ENCODE data around the gene PRICKLE1. TPM values are rescaled to one million over a fixed set of nuclear protein-coding genes. Genes with fewer than 3 reads are reported as not detected.

The PRICKLE1 gene
- polyA plus RNA-seq, 1 donor from 2014 or later = 20.6 TPM

DNA sequence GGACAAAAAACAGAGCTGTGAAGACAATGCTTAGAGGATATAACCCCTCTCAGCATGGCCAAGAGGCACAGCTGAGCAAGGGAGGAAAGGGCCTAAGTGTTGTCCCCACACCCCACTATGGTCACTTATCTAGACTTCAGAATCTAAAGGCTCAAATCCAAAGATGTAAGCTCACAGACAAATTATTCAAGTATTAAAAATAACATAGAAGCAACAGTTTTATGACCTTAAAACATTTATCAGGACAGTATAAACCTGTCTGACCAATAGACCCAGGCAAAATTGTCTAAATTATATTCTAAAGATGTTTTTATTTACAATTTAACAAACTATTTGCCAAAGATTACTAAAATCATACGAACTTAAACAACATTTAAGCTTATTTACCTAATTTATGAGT lies 28.1 kb upstream of the PRICKLE1 start:
- Histone ChIP-seq H3F3A (ENCODE audit: insufficient read depth, low read length, poor library complexity, severe bottlenecking) (no peaks in the 10 kb centered on the region), H3K4me2 (ENCODE audit: low read length) (no peak overlapping the region), H3K9me2 (ENCODE audit: insufficient read depth, low read length) (no peaks in the 10 kb centered on the region), H4K20me1 (ENCODE audit: insufficient read depth) (no peaks in the 10 kb centered on the region), H2AFZ (ENCODE audit: low read depth, low read length) (no peak overlapping the region), H3K27ac (ENCODE audit: low read length) (no peak overlapping the region), H3K9ac (ENCODE audit: low read length) (no peak overlapping the region), H3K9me3 (ENCODE audit: low read length) (peaks cover 5% of the 10 kb centered on the region), H3K36me3 (ENCODE audit: insufficient read depth, low read length) (no peaks in the 10 kb centered on the region), H3K79me2 (replicated peaks; ENCODE audit: insufficient read depth, low read length) (no peaks in the 10 kb centered on the region), H3K4me3 (ENCODE audit: low read length) (no peak overlapping the region), H3K27me3 (ENCODE audit: insufficient read depth, low read depth, low read length) (no peaks in the 10 kb centered on the region)
- TF ChIP-seq TAF1 (IDR thresholded peaks at IDR 0.05; ENCODE audit: low read depth) = no peak
- no peak for TF ChIP-seq EP300 (conservative IDR thresholded peaks at IDR 0.05; ENCODE audit: poor library complexity, severe bottlenecking)
- no peak for TF ChIP-seq POLR2AphosphoS5 (IDR thresholded peaks at IDR 0.05)
- TF ChIP-seq, protein P1, sequence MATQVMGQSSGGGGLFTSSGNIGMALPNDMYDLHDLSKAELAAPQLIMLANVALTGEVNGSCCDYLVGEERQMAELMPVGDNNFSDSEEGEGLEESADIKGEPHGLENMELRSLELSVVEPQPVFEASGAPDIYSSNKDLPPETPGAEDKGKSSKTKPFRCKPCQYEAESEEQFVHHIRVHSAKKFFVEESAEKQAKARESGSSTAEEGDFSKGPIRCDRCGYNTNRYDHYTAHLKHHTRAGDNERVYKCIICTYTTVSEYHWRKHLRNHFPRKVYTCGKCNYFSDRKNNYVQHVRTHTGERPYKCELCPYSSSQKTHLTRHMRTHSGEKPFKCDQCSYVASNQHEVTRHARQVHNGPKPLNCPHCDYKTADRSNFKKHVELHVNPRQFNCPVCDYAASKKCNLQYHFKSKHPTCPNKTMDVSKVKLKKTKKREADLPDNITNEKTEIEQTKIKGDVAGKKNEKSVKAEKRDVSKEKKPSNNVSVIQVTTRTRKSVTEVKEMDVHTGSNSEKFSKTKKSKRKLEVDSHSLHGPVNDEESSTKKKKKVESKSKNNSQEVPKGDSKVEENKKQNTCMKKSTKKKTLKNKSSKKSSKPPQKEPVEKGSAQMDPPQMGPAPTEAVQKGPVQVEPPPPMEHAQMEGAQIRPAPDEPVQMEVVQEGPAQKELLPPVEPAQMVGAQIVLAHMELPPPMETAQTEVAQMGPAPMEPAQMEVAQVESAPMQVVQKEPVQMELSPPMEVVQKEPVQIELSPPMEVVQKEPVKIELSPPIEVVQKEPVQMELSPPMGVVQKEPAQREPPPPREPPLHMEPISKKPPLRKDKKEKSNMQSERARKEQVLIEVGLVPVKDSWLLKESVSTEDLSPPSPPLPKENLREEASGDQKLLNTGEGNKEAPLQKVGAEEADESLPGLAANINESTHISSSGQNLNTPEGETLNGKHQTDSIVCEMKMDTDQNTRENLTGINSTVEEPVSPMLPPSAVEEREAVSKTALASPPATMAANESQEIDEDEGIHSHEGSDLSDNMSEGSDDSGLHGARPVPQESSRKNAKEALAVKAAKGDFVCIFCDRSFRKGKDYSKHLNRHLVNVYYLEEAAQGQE (IDR thresholded peaks at IDR 0.05; ENCODE audit: borderline replicate concordance) = no peak
- no peak for TF ChIP-seq MXI1 (conservative IDR thresholded peaks at IDR 0.05; ENCODE audit: poor library complexity, severe bottlenecking)

DNA sequence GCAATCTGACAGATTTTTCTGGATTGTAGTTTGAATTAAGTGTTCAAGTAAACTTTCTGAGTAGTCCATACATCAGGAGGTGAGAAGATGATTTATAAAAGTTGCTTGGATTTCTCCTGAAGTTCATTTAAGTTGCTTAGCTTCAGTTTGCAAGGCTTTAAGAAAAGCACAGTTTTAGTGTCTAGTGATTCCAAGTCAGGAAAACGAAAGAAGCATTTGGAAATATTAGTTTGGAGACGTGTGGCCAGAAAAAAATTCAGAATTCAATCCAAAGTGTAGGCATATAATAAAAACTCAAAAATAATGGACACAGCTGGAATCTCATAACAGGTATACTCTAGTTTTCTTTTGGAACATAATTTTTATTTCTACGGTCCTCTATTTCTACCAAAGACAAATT lies 25.5 kb upstream of the PRICKLE1 start:
- no peak overlapping the region for H3K4me3 ChIP-seq (ENCODE audit: low read length)
- TF ChIP-seq POLR2AphosphoS5 (IDR thresholded peaks at IDR 0.05) = no peak
- no peak for TF ChIP-seq EP300 (conservative IDR thresholded peaks at IDR 0.05; ENCODE audit: poor library complexity, severe bottlenecking)
- TF ChIP-seq EZH2 (IDR thresholded peaks at IDR 0.05; ENCODE audit: borderline replicate concordance, insufficient read depth, low read length, poor library complexity, severe bottlenecking) = no peak
- TF ChIP-seq TAF1 (IDR thresholded peaks at IDR 0.05; ENCODE audit: low read depth) = no peak
- no peak for TF ChIP-seq MXI1 (conservative IDR thresholded peaks at IDR 0.05; ENCODE audit: poor library complexity, severe bottlenecking)
- TF ChIP-seq, protein P2, sequence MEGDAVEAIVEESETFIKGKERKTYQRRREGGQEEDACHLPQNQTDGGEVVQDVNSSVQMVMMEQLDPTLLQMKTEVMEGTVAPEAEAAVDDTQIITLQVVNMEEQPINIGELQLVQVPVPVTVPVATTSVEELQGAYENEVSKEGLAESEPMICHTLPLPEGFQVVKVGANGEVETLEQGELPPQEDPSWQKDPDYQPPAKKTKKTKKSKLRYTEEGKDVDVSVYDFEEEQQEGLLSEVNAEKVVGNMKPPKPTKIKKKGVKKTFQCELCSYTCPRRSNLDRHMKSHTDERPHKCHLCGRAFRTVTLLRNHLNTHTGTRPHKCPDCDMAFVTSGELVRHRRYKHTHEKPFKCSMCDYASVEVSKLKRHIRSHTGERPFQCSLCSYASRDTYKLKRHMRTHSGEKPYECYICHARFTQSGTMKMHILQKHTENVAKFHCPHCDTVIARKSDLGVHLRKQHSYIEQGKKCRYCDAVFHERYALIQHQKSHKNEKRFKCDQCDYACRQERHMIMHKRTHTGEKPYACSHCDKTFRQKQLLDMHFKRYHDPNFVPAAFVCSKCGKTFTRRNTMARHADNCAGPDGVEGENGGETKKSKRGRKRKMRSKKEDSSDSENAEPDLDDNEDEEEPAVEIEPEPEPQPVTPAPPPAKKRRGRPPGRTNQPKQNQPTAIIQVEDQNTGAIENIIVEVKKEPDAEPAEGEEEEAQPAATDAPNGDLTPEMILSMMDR (IDR thresholded peaks at IDR 0.05; ENCODE audit: poor library complexity, severe bottlenecking) = no peak
- TF ChIP-seq SMC3 (conservative IDR thresholded peaks at IDR 0.05; ENCODE audit: poor library complexity) = no peak
- TF ChIP-seq, protein P1 (IDR thresholded peaks at IDR 0.05; ENCODE audit: borderline replicate concordance) = no peak
- no peak for TF ChIP-seq RAD21 (conservative IDR thresholded peaks at IDR 0.05)
- H3K79me2 ChIP-seq (replicated peaks; ENCODE audit: insufficient read depth, low read length) = no peaks in the 10 kb centered on the region
- no peaks in the 10 kb centered on the region for H3K36me3 ChIP-seq (ENCODE audit: insufficient read depth, low read length)
- no peaks in the 10 kb centered on the region for H4K20me1 ChIP-seq (ENCODE audit: insufficient read depth)
- no peak overlapping the region for H3K9ac ChIP-seq (ENCODE audit: low read length)
- H2AFZ ChIP-seq (ENCODE audit: low read depth, low read length) = no peak overlapping the region
- no peak overlapping the region for H3K4me2 ChIP-seq (ENCODE audit: low read length)
- peaks cover 5% of the 10 kb centered on the region for H3K9me3 ChIP-seq (ENCODE audit: low read length)
- no peaks in the 10 kb centered on the region for H3K27me3 ChIP-seq (ENCODE audit: insufficient read depth, low read depth, low read length)
- H3K9me2 ChIP-seq (ENCODE audit: insufficient read depth, low read length) = no peaks in the 10 kb centered on the region
- H3F3A ChIP-seq (ENCODE audit: insufficient read depth, low read length, poor library complexity, severe bottlenecking) = no peaks in the 10 kb centered on the region
- H3K27ac ChIP-seq (ENCODE audit: low read length) = no peak overlapping the region
